ENCODE data around the gene VAV2.

VAV2 gene

GRCh38 chr9:134027561-134027960 is 35.4 kb upstream of the VAV2 start:
- TF ChIP-seq, protein P1, sequence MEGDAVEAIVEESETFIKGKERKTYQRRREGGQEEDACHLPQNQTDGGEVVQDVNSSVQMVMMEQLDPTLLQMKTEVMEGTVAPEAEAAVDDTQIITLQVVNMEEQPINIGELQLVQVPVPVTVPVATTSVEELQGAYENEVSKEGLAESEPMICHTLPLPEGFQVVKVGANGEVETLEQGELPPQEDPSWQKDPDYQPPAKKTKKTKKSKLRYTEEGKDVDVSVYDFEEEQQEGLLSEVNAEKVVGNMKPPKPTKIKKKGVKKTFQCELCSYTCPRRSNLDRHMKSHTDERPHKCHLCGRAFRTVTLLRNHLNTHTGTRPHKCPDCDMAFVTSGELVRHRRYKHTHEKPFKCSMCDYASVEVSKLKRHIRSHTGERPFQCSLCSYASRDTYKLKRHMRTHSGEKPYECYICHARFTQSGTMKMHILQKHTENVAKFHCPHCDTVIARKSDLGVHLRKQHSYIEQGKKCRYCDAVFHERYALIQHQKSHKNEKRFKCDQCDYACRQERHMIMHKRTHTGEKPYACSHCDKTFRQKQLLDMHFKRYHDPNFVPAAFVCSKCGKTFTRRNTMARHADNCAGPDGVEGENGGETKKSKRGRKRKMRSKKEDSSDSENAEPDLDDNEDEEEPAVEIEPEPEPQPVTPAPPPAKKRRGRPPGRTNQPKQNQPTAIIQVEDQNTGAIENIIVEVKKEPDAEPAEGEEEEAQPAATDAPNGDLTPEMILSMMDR (IDR thresholded peaks at IDR 0.05; ENCODE audit: extremely low read depth, insufficient read depth, missing control alignments) = no peak
- no peak for DNase-seq (ENCODE audit: low spot score)
- in situ Hi-C loops (cut with MboI; ENCODE audit: low pct_unique_long_range_greater_than_20kb, low sequenced_read_pairs, unreplicated experiment) = no loop called here

DNA sequence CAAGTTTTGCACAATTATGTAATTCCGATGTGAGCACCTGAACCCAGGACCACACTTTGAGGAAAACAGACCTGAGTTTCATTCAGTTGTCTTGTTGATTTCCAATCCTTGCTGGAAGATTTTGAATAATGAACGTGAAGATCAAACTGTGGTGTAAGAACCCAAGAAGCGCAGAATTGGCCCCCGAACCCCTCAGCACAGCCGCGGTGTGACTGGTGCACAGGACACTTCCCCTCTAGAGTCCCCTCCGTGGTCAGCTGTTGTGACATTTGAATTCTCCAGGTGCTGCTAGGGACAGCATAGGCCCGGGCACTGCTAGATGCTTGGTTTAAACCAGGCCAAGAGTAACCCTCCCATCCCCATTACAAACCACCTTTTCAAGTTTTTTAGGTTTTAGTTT is 34.9 kb upstream of the VAV2 start:
- no peak for DNase-seq (ENCODE audit: low spot score)
- TF ChIP-seq, protein P1 (IDR thresholded peaks at IDR 0.05; ENCODE audit: extremely low read depth, insufficient read depth, missing control alignments) = no peak
- in situ Hi-C loops (cut with MboI; ENCODE audit: low pct_unique_long_range_greater_than_20kb, low sequenced_read_pairs, unreplicated experiment) = no loop called here

DNA sequence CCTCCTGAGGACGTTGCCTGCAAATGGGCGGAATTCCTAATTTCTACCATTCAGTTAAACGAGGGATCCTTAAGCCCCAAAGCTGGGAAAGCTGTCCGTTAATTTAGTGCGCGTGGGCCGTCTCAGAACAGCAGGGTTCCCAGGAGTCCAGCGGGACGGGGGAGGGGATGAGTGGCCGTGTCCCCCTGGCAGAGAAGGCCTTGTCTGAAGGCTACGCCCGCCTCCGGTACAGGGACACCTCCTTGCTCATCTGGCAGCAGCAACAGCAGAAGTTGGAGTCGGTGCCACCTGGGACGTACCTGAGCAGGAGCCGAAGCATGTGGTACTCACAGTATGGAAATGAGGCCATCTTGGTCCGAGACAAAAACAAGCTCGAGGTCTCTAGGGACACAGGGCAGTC is 34.5 kb upstream of the VAV2 start:
- no peak for DNase-seq (ENCODE audit: low spot score)
- TF ChIP-seq, protein P1 (IDR thresholded peaks at IDR 0.05; ENCODE audit: extremely low read depth, insufficient read depth, missing control alignments) = no peak
- in situ Hi-C loops (cut with MboI; ENCODE audit: low pct_unique_long_range_greater_than_20kb, low sequenced_read_pairs, unreplicated experiment) = no loop called here

- TF ChIP-seq, protein P1 (IDR thresholded peaks at IDR 0.05; ENCODE audit: extremely low read depth, insufficient read depth, missing control alignments) = peak; percentile 26
- DNase-seq (ENCODE audit: low spot score) = peak; percentile 75
- in situ Hi-C loops (cut with MboI; ENCODE audit: low pct_unique_long_range_greater_than_20kb, low sequenced_read_pairs, unreplicated experiment) = no loop called here
These were observed 33.8 kb upstream of the VAV2 start for GRCh38 chr9:134025606-134026541.

GRCh38 chr9:134024828-134025605 is 32.9 kb upstream of the VAV2 start, which contains the start of gene BRD3OS:
Gene BRD3OS, plus strand, starts transcription at chr9:134025481. Its CDS starts 1,267 bp downstream, at chr9:134026748.
- TF ChIP-seq, protein P1 (IDR thresholded peaks at IDR 0.05; ENCODE audit: extremely low read depth, insufficient read depth, missing control alignments) = no peak
- in situ Hi-C loops (cut with MboI; ENCODE audit: low pct_unique_long_range_greater_than_20kb, low sequenced_read_pairs, unreplicated experiment) = loop anchor here (25.0 kb wide), 1 partner anchor 488 kb away; the partner anchor contains the start of gene ADAMTSL2
- DNase-seq (ENCODE audit: low spot score) = peak; percentile 98

DNA sequence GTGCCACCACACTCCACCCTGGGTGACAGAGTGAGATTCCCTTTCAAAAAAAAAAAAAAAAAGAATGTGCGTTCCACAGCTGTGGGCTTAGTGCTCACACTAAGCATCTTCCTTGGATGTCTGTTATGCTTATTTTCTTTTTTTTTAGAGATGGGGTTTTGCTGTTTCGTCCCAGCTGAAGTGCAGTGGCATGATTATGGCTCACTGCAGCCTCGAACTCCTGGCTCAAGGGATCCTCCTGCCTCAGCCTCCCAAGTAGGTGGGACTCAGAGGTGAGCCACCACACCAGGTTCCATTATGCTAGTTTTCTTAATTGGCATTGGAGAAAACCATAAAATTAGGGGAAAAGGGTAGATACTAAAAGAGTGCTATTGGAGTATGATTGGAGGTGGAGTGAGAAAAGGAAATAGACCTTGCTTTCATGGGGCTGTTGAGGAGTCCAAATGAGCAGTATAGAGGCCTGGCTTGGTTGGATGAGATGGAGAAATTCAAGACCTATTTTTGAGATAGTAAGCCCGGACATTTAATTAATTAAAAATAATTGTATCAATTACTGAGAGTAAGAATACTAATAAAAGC is 32.2 kb upstream of the VAV2 start:
- in situ Hi-C loops (cut with MboI; ENCODE audit: low pct_unique_long_range_greater_than_20kb, low sequenced_read_pairs, unreplicated experiment) = loop anchor here (25.0 kb wide), 1 partner anchor 487 kb away; the partner anchor contains the start of gene ADAMTSL2
- DNase-seq (ENCODE audit: low spot score) = no peak
- TF ChIP-seq, protein P1 (IDR thresholded peaks at IDR 0.05; ENCODE audit: extremely low read depth, insufficient read depth, missing control alignments) = no peak

Data from GM13977 (cell line).